HG02623 (cell line): ENCODE measurements around the gene AKAP12.

Experiments used
- ATAC-seq: cut with Tn5 transposase; IDR thresholded peaks from one replicate; pipeline ENCODE4 v1.9.1; 2021; ENCODE audit warnings: moderate library complexity; ENCODE audit not compliant: unreplicated experiment

The AKAP12 gene

GRCh38 chr6:151239603-151240035 lies at the start of gene AKAP12:
Gene AKAP12, plus strand, starts transcription at chr6:151239967. Its CDS starts 596 bp downstream, at chr6:151240563.
- ATAC-seq: no peak

- no peak for ATAC-seq
These were observed 48.2 kb upstream of the AKAP12 start for GRCh38 chr6:151191527-151191926.

- no peak for ATAC-seq
These were observed 43.2 kb upstream of the AKAP12 start for GRCh38 chr6:151196555-151196954.

GRCh38 chr6:151197556-151197955 lies 42.2 kb upstream of the AKAP12 start:
- no peak for ATAC-seq

- ATAC-seq: no peak
These were observed 39.8 kb upstream of the AKAP12 start for GRCh38 chr6:151199991-151200390.

- ATAC-seq: no peak
These were observed 33.8 kb upstream of the AKAP12 start for GRCh38 chr6:151205721-151206600.

GRCh38 chr6:151207674-151208073 lies 32.1 kb upstream of the AKAP12 start:
- no peak for ATAC-seq

- no peak for ATAC-seq
These were observed 30.5 kb upstream of the AKAP12 start for GRCh38 chr6:151209071-151209831.

- ATAC-seq: no peak
These were observed 28.7 kb upstream of the AKAP12 start for GRCh38 chr6:151211075-151211474.

- ATAC-seq: no peak
These were observed 26.4 kb upstream of the AKAP12 start for GRCh38 chr6:151213352-151213751.

GRCh38 chr6:151215999-151216398 lies 23.8 kb upstream of the AKAP12 start:
- ATAC-seq: no peak

GRCh38 chr6:151216804-151217203 lies 23.0 kb upstream of the AKAP12 start:
- no peak for ATAC-seq

GRCh38 chr6:151219192-151219591 lies 20.6 kb upstream of the AKAP12 start:
- ATAC-seq: no peak

GRCh38 chr6:151224076-151224475 lies 15.7 kb upstream of the AKAP12 start:
- no peak for ATAC-seq

- no peak for ATAC-seq
These were observed 13.8 kb upstream of the AKAP12 start for GRCh38 chr6:151225919-151226318.

- ATAC-seq: no peak
These were observed 10.9 kb upstream of the AKAP12 start for GRCh38 chr6:151228788-151229400.

GRCh38 chr6:151229401-151230276 lies 10.1 kb upstream of the AKAP12 start:
- no peak for ATAC-seq

GRCh38 chr6:151230277-151230577 lies 9.5 kb upstream of the AKAP12 start:
- no peak for ATAC-seq

GRCh38 chr6:151232899-151233298 lies 6.9 kb upstream of the AKAP12 start:
- no peak for ATAC-seq

- ATAC-seq: no peak
These were observed 6.0 kb upstream of the AKAP12 start for GRCh38 chr6:151233731-151234130.
